ENCODE results near the gene CTRB2.
"Not testable (repeated sequence)": the region's sequence is repeated elsewhere in the genome, so short reads cannot be mapped to it uniquely, and the experiment has no call there.

CTRB2 gene

GRCh38 chr16:75242436-75243078 is 35.6 kb upstream of the CTRB2 start:
- DNase-seq: peak in 1 of 14 donors; percentile 42

GRCh38 chr16:75241955-75242354 is 35.0 kb upstream of the CTRB2 start:
- DNase-seq: no peak

- DNase-seq: no peak
These were observed 34.5 kb upstream of the CTRB2 start for GRCh38 chr16:75241412-75241811.

GRCh38 chr16:75240633-75241032 is 33.7 kb upstream of the CTRB2 start:
- DNase-seq: not testable (repeated sequence)

- no peak for DNase-seq
These were observed 32.7 kb upstream of the CTRB2 start for GRCh38 chr16:75239542-75240122.

GRCh38 chr16:75238853-75239541 is 32.0 kb upstream of the CTRB2 start:
- peak in 3 of 14 donors; percentile 81 to 94 (median 85) for DNase-seq

GRCh38 chr16:75238132-75238852 is 31.3 kb upstream of the CTRB2 start:
- peak in 13 of 14 donors; percentile 57 to 96 (median 89) for DNase-seq

GRCh38 chr16:75237398-75238131 is 30.6 kb upstream of the CTRB2 start:
- DNase-seq: peak in 3 of 14 donors; percentile 42 to 72 (median 53)

GRCh38 chr16:75236736-75237397 is 29.9 kb upstream of the CTRB2 start:
- DNase-seq: peak in 1 of 14 donors; percentile 17

- no peak for DNase-seq
These were observed 29.3 kb upstream of the CTRB2 start for GRCh38 chr16:75236232-75236631.

- no peak for DNase-seq
These were observed 28.8 kb upstream of the CTRB2 start for GRCh38 chr16:75235721-75236193.

GRCh38 chr16:75234856-75235696 is 28.1 kb upstream of the CTRB2 start:
- peak in 4 of 14 donors; percentile 27 to 32 (median 30) for DNase-seq

GRCh38 chr16:75233611-75233938 is 26.6 kb upstream of the CTRB2 start:
- no peak for DNase-seq

GRCh38 chr16:75231570-75231969 is 24.6 kb upstream of the CTRB2 start:
- DNase-seq: no peak

GRCh38 chr16:75230471-75231110 is 23.6 kb upstream of the CTRB2 start:
- DNase-seq: no peak

- no peak for DNase-seq
These were observed 22.4 kb upstream of the CTRB2 start for GRCh38 chr16:75229172-75230031.

GRCh38 chr16:75228143-75228976 is 21.4 kb upstream of the CTRB2 start:
- no peak for DNase-seq
